DOHH2 (cell line): ENCODE results near the gene ZSWIM5.

Experiments
- EZH2phosphoT487 ChIP-seq: fragments of 200-600 bp; sonication (generic); IDR thresholded peaks from 2 replicates; pipeline ENCODE4 v1.6.1; 2017; ENCODE audit warnings: borderline replicate concordance, mild to moderate bottlenecking, antibody characterized with exemption, low read length, moderate library complexity, mixed read lengths
- TF ChIP-seq, protein P1 (sequence below): fragments of 200-600 bp; sonication (generic); IDR thresholded peaks from one replicate; pipeline ENCODE4 v1.5.1; 2014; ENCODE audit warnings: antibody characterized with exemption, mild to moderate bottlenecking, low read depth, low read length; ENCODE audit not compliant: poor library complexity, severe bottlenecking

DNA sequence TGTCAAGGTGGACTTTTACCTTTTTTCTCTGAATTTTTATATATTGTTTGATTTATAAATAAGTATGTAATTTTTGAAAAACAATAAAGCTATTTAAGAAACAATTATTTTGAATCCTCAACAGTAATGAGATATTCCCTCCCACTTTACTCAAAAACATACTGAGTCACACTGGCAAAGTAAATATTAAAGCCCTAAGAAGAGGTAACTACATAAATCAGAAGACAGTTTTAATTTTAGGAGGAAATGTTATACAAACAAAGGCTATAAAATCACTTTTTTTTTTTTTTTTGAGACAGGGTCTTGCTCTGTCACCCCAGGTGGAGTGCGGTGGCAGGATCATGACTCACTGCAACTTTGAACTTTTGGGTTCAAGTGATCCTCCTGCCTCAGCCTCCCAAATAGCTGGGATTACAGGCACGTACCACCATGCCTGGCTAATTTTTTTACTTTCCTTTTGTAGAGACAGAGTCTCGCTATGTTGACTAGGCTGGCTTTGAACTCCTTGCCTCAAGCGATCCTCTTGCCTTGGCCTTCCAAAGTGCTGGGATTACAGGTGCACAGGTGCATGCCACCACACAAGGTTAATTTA is 36.2 kb downstream of the ZSWIM5 start:
- TF ChIP-seq, protein P1, sequence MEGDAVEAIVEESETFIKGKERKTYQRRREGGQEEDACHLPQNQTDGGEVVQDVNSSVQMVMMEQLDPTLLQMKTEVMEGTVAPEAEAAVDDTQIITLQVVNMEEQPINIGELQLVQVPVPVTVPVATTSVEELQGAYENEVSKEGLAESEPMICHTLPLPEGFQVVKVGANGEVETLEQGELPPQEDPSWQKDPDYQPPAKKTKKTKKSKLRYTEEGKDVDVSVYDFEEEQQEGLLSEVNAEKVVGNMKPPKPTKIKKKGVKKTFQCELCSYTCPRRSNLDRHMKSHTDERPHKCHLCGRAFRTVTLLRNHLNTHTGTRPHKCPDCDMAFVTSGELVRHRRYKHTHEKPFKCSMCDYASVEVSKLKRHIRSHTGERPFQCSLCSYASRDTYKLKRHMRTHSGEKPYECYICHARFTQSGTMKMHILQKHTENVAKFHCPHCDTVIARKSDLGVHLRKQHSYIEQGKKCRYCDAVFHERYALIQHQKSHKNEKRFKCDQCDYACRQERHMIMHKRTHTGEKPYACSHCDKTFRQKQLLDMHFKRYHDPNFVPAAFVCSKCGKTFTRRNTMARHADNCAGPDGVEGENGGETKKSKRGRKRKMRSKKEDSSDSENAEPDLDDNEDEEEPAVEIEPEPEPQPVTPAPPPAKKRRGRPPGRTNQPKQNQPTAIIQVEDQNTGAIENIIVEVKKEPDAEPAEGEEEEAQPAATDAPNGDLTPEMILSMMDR: no peak
- no peak for TF ChIP-seq EZH2phosphoT487
